ENCODE measurements around the gene TIGAR.
A peak's percentile ranks its signal among the peaks of the same experiment; 100 is the strongest.

Gene TIGAR

GRCh38 chr12:4296751-4297150 lies 24.3 kb upstream of the TIGAR start:
- Histone ChIP-seq H3K9me3 (ENCODE audit: control insufficient read depth, insufficient read depth, low read length) (no peaks in the 10 kb centered on the region), H3K4me1 (ENCODE audit: control insufficient read depth, insufficient read depth, low read length) (no peaks in the 10 kb centered on the region), H3K27me3 (ENCODE audit: control insufficient read depth, insufficient read depth, low read length) (no peaks in the 10 kb centered on the region), H3K9ac (ENCODE audit: low read depth, low read length) (no peak overlapping the region), H3K4me3 (ENCODE audit: low read depth, low read length) (no peak overlapping the region), H3K36me3 (ENCODE audit: control insufficient read depth, insufficient read depth, low read length) (peaks cover 2% of the 10 kb centered on the region)

- no peaks in the 10 kb centered on the region for H3K9me3 ChIP-seq (ENCODE audit: control insufficient read depth, insufficient read depth, low read length)
- no peaks in the 10 kb centered on the region for H3K27me3 ChIP-seq (ENCODE audit: control insufficient read depth, insufficient read depth, low read length)
- no peak overlapping the region for H3K4me3 ChIP-seq (ENCODE audit: low read depth, low read length)
- no peak overlapping the region for H3K9ac ChIP-seq (ENCODE audit: low read depth, low read length)
- peaks cover 7% of the 10 kb centered on the region for H3K36me3 ChIP-seq (ENCODE audit: control insufficient read depth, insufficient read depth, low read length)
- H3K4me1 ChIP-seq (ENCODE audit: control insufficient read depth, insufficient read depth, low read length): no peaks in the 10 kb centered on the region
Measured at GRCh38 chr12:4297617-4298016, 23.4 kb upstream of the TIGAR start.

- Histone ChIP-seq H3K9me3 (ENCODE audit: control insufficient read depth, insufficient read depth, low read length) (no peaks in the 10 kb centered on the region), H3K27me3 (ENCODE audit: control insufficient read depth, insufficient read depth, low read length) (no peaks in the 10 kb centered on the region), H3K4me3 (ENCODE audit: low read depth, low read length) (no peak overlapping the region), H3K4me1 (ENCODE audit: control insufficient read depth, insufficient read depth, low read length) (no peaks in the 10 kb centered on the region), H3K9ac (ENCODE audit: low read depth, low read length) (no peak overlapping the region), H3K36me3 (ENCODE audit: control insufficient read depth, insufficient read depth, low read length) (peaks cover 10% of the 10 kb centered on the region)
Measured at GRCh38 chr12:4300883-4301282, 20.1 kb upstream of the TIGAR start.

- Histone ChIP-seq H3K36me3 (ENCODE audit: control insufficient read depth, insufficient read depth, low read length) (peaks cover 10% of the 10 kb centered on the region), H3K9ac (ENCODE audit: low read depth, low read length) (no peak overlapping the region), H3K4me3 (ENCODE audit: low read depth, low read length) (no peak overlapping the region), H3K9me3 (ENCODE audit: control insufficient read depth, insufficient read depth, low read length) (no peaks in the 10 kb centered on the region), H3K4me1 (ENCODE audit: control insufficient read depth, insufficient read depth, low read length) (peaks cover 6% of the 10 kb centered on the region), H3K27me3 (ENCODE audit: control insufficient read depth, insufficient read depth, low read length) (no peaks in the 10 kb centered on the region)
Measured at GRCh38 chr12:4301932-4302501, 19.0 kb upstream of the TIGAR start.

GRCh38 chr12:4302881-4303280 lies 18.1 kb upstream of the TIGAR start:
- peaks cover 10% of the 10 kb centered on the region for H3K36me3 ChIP-seq (ENCODE audit: control insufficient read depth, insufficient read depth, low read length)

GRCh38 chr12:4303750-4304149 lies 17.3 kb upstream of the TIGAR start:
- peaks cover 10% of the 10 kb centered on the region for H3K36me3 ChIP-seq (ENCODE audit: control insufficient read depth, insufficient read depth, low read length)
- H3K9ac ChIP-seq (ENCODE audit: low read depth, low read length): no peak overlapping the region
- peaks cover 8% of the 10 kb centered on the region for H3K4me1 ChIP-seq (ENCODE audit: control insufficient read depth, insufficient read depth, low read length)
- H3K27me3 ChIP-seq (ENCODE audit: control insufficient read depth, insufficient read depth, low read length): no peaks in the 10 kb centered on the region
- no peak overlapping the region for H3K4me3 ChIP-seq (ENCODE audit: low read depth, low read length)
- no peaks in the 10 kb centered on the region for H3K9me3 ChIP-seq (ENCODE audit: control insufficient read depth, insufficient read depth, low read length)

More at GRCh38 chr12:4302881-4303280, 18.1 kb upstream of the TIGAR start:
- H3K4me3 ChIP-seq (ENCODE audit: low read depth, low read length): no peak overlapping the region
- H3K27me3 ChIP-seq (ENCODE audit: control insufficient read depth, insufficient read depth, low read length): no peaks in the 10 kb centered on the region
- H3K9ac ChIP-seq (ENCODE audit: low read depth, low read length): no peak overlapping the region
- no peaks in the 10 kb centered on the region for H3K9me3 ChIP-seq (ENCODE audit: control insufficient read depth, insufficient read depth, low read length)
- peaks cover 8% of the 10 kb centered on the region for H3K4me1 ChIP-seq (ENCODE audit: control insufficient read depth, insufficient read depth, low read length)

- H3K27me3 ChIP-seq (ENCODE audit: control insufficient read depth, insufficient read depth, low read length): no peaks in the 10 kb centered on the region
- peak overlapping the region; percentile 18 for H3K9ac ChIP-seq (ENCODE audit: low read depth, low read length)
- H3K9me3 ChIP-seq (ENCODE audit: control insufficient read depth, insufficient read depth, low read length): no peaks in the 10 kb centered on the region
- peaks cover 3% of the 10 kb centered on the region for H3K36me3 ChIP-seq (ENCODE audit: control insufficient read depth, insufficient read depth, low read length)
- H3K4me3 ChIP-seq (ENCODE audit: low read depth, low read length): peak overlapping the region; percentile 30
- H3K4me1 ChIP-seq (ENCODE audit: control insufficient read depth, insufficient read depth, low read length): peaks cover 8% of the 10 kb centered on the region
Measured at GRCh38 chr12:4307593-4308333, 13.2 kb upstream of the TIGAR start.

GRCh38 chr12:4308334-4308950 lies 12.6 kb upstream of the TIGAR start:
- H3K4me3 ChIP-seq (ENCODE audit: low read depth, low read length): peak overlapping the region; percentile 30

GRCh38 chr12:4311776-4312175 lies 9.2 kb upstream of the TIGAR start:
- no peak overlapping the region for H3K4me3 ChIP-seq (ENCODE audit: low read depth, low read length)
- H3K9me3 ChIP-seq (ENCODE audit: control insufficient read depth, insufficient read depth, low read length): no peaks in the 10 kb centered on the region
- H3K9ac ChIP-seq (ENCODE audit: low read depth, low read length): no peak overlapping the region
- H3K27me3 ChIP-seq (ENCODE audit: control insufficient read depth, insufficient read depth, low read length): no peaks in the 10 kb centered on the region
- peaks cover 4% of the 10 kb centered on the region for H3K4me1 ChIP-seq (ENCODE audit: control insufficient read depth, insufficient read depth, low read length)
- H3K36me3 ChIP-seq (ENCODE audit: control insufficient read depth, insufficient read depth, low read length): no peaks in the 10 kb centered on the region

More at GRCh38 chr12:4308334-4308950, 12.6 kb upstream of the TIGAR start:
- Histone ChIP-seq H3K27me3 (ENCODE audit: control insufficient read depth, insufficient read depth, low read length) (no peaks in the 10 kb centered on the region), H3K9me3 (ENCODE audit: control insufficient read depth, insufficient read depth, low read length) (no peaks in the 10 kb centered on the region), H3K9ac (ENCODE audit: low read depth, low read length) (no peak overlapping the region), H3K36me3 (ENCODE audit: control insufficient read depth, insufficient read depth, low read length) (peaks cover 3% of the 10 kb centered on the region), H3K4me1 (ENCODE audit: control insufficient read depth, insufficient read depth, low read length) (peaks cover 8% of the 10 kb centered on the region)

GRCh38 chr12:4312251-4312650 lies 8.8 kb upstream of the TIGAR start:
- H3K36me3 ChIP-seq (ENCODE audit: control insufficient read depth, insufficient read depth, low read length): no peaks in the 10 kb centered on the region
- H3K4me3 ChIP-seq (ENCODE audit: low read depth, low read length): no peak overlapping the region
- H3K4me1 ChIP-seq (ENCODE audit: control insufficient read depth, insufficient read depth, low read length): no peaks in the 10 kb centered on the region
- H3K9me3 ChIP-seq (ENCODE audit: control insufficient read depth, insufficient read depth, low read length): no peaks in the 10 kb centered on the region
- H3K27me3 ChIP-seq (ENCODE audit: control insufficient read depth, insufficient read depth, low read length): no peaks in the 10 kb centered on the region
- no peak overlapping the region for H3K9ac ChIP-seq (ENCODE audit: low read depth, low read length)

- Histone ChIP-seq H3K9ac (ENCODE audit: low read depth, low read length) (peak overlapping the region; percentile 67), H3K4me1 (ENCODE audit: control insufficient read depth, insufficient read depth, low read length) (no peaks in the 10 kb centered on the region), H3K4me3 (ENCODE audit: low read depth, low read length) (peak overlapping the region; percentile 92), H3K9me3 (ENCODE audit: control insufficient read depth, insufficient read depth, low read length) (no peaks in the 10 kb centered on the region), H3K36me3 (ENCODE audit: control insufficient read depth, insufficient read depth, low read length) (peaks cover 2% of the 10 kb centered on the region), H3K27me3 (ENCODE audit: control insufficient read depth, insufficient read depth, low read length) (peaks cover 13% of the 10 kb centered on the region)
Measured at GRCh38 chr12:4320497-4320852, 538 bp upstream of the TIGAR start.

GRCh38 chr12:4322726-4323125 lies 1.7 kb downstream of the TIGAR start:
- Histone ChIP-seq H3K36me3 (ENCODE audit: control insufficient read depth, insufficient read depth, low read length) (peaks cover 2% of the 10 kb centered on the region), H3K4me3 (ENCODE audit: low read depth, low read length) (no peak overlapping the region), H3K4me1 (ENCODE audit: control insufficient read depth, insufficient read depth, low read length) (no peaks in the 10 kb centered on the region), H3K27me3 (ENCODE audit: control insufficient read depth, insufficient read depth, low read length) (peaks cover 13% of the 10 kb centered on the region), H3K9ac (ENCODE audit: low read depth, low read length) (no peak overlapping the region), H3K9me3 (ENCODE audit: control insufficient read depth, insufficient read depth, low read length) (no peaks in the 10 kb centered on the region)
